Astrocyte (in vitro differentiated cells and primary cell): ENCODE results near the gene PDGFC.

Experiments
- CTCF ChIP-seq: IDR thresholded peaks from 2 replicates; pipeline ENCODE4 v1.5.1; 2011; ENCODE audit warnings: low read depth, mild to moderate bottlenecking, inconsistent platforms, low read length, moderate library complexity; ENCODE audit not compliant: insufficient read depth
- EZH2 ChIP-seq: IDR thresholded peaks from 2 replicates; pipeline ENCODE4 v1.6.1; 2012; ENCODE audit warnings: mild to moderate bottlenecking, low read length, inconsistent platforms; ENCODE audit not compliant: insufficient read depth

DNA sequence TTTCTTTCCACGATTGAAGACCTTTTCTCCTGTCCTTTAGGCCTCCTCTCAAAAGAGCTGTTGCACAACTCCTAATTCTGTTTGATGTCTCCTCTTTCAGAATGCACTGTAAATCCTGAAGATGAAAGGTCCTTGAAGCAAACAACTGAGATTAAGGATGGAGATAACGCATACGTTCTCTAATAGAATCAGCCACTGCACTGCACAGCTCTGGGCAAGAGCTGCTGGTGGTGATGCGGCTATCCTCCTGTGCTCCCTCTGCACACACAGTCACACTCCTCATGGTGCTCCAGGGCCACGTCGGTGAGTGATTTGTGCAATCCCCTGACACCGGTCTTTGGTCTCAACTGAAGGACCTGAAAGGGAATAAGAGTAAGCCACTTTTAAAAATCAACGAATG lies 208.7 kb downstream of the PDGFC start:
- no peak for TF ChIP-seq CTCF
- TF ChIP-seq EZH2: no peak
